NCI-H82 treated with DMSO at 0.1 percent for 48 hours (cell line): Measurements from ENCODE around the gene EVX2.

Experiments
- DNase-seq: peaks from one replicate; lab custom pipeline; 2025; ENCODE audit not compliant: unreplicated experiment; lab: John Stamatoyannopoulos, UW

Gene EVX2

GRCh38 chr2:176096243-176096985, 12.7 kb upstream of the EVX2 start:
- no peak for DNase-seq

GRCh38 chr2:176095421-176095820, 11.7 kb upstream of the EVX2 start:
- no peak for DNase-seq

GRCh38 chr2:176094349-176094748, 10.6 kb upstream of the EVX2 start:
- no peak for DNase-seq

- no peak for DNase-seq
Measured at GRCh38 chr2:176093898-176094249, 10.1 kb upstream of the EVX2 start.

- no peak for DNase-seq
Measured at GRCh38 chr2:176093145-176093897, 9.6 kb upstream of the EVX2 start.

GRCh38 chr2:176092270-176093144, 8.7 kb upstream of the EVX2 start, which contains the start of gene HOXD13:
Gene HOXD13 (plus strand): TSS chr2:176092721. CDS start chr2:176092891, 170 bp downstream.
- DNase-seq, result no peak

- no peak for DNase-seq
Measured at GRCh38 chr2:176091329-176092258, 7.8 kb upstream of the EVX2 start.

GRCh38 chr2:176090862-176091261, 7.1 kb upstream of the EVX2 start:
- no peak for DNase-seq

- no peak for DNase-seq
Measured at GRCh38 chr2:176089843-176090395, 6.2 kb upstream of the EVX2 start.

- DNase-seq, result no peak
Measured at GRCh38 chr2:176088937-176089842, 5.4 kb upstream of the EVX2 start.

- DNase-seq, result peak; percentile 44
Measured at GRCh38 chr2:176088048-176088936, 4.5 kb upstream of the EVX2 start.

- no peak for DNase-seq
Measured at GRCh38 chr2:176087330-176088047, 3.7 kb upstream of the EVX2 start.

GRCh38 chr2:176085861-176086771, 2.4 kb upstream of the EVX2 start:
- DNase-seq, result peak; percentile 28

- DNase-seq, result no peak
Measured at GRCh38 chr2:176085120-176085788, 1.5 kb upstream of the EVX2 start.

- DNase-seq, result no peak
Measured at GRCh38 chr2:176084611-176085119, 903 bp upstream of the EVX2 start.
